Fibroblast of peridontal ligament (primary cell): ENCODE data around the gene RNASE4.

Experiments
- DNase-seq: peaks from one replicate; pipeline ENCODE4 v3.0.0-alpha.2; 2010; ENCODE audit errors: extremely low read depth

Gene RNASE4

DNA sequence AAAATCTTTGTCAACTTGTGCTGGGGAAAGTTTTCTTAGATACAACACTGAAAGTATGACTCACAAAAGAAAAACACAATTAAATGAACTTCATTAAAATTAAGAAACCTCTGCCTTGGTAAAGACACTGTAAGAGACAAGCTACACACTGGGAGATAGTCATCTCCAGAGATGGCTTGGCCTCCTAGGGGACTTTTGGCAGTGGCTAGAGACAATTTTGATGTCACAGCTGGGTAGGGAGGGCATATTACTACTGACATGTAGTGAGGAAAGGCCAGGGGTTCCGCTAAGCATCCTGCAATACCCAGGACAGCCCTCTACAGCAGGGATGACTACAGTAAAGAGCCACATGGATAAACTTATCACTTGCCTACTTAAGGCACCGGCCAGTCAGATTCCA lies 8.7 kb upstream of the RNASE4 start:
- no peak for DNase-seq

DNA sequence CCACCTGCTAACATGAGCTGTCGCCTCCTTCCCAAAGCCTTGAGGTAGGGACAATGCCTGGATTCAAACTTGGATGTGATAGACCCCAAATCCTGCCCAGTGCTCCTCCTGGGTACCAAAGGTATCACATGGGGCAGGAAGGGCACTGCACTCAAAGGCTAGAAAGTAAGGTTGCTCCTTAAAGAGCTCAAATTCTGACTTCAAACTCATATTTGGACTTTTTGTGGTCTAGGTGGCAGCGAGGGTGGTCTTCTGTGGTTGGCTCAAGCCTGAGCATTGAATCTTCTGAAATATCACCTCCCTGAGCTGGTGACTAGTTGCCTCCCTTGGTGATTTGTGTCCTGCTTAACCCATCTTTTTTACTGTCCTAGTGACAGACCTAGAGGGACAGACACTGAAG lies 8.3 kb upstream of the RNASE4 start:
- no peak for DNase-seq

DNA sequence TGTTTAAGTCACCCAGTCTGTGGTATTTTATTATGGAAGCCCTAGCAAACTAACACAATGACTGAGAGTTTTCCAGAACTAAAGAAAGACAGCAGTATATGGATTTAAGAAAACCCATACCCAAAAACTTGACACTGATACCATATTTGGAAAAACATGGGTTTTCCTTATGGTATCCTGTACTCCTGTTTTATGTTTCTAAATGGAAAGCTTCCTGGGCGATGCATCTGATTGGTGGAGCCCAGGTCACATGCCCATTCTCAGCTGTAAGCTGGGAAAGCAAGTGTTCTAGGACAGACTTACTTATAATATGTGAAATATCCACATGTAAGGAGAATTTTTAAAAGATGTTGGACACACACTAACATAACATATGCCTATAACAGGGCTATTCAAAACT lies 4.5 kb upstream of the RNASE4 start:
- DNase-seq: peak; percentile 51

DNA sequence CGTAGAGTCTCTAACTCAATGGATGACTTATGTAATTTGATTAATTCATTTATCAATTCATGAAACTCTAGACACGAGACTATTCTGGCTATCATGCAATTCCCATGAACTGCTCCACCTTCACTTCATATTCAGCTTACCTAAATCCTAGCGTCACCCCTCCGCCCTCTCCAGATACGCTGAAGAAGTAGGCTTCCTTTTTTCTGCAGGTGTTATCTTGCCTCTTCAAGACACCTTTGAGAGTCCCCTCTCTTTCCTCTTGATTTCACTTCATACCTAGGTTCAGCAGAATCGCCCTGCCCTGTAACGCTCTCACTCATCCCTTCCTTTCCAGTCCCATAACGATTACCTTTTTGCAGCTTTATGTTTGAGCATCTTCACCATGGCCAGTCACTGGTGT lies 4.0 kb upstream of the RNASE4 start:
- no peak for DNase-seq

DNA sequence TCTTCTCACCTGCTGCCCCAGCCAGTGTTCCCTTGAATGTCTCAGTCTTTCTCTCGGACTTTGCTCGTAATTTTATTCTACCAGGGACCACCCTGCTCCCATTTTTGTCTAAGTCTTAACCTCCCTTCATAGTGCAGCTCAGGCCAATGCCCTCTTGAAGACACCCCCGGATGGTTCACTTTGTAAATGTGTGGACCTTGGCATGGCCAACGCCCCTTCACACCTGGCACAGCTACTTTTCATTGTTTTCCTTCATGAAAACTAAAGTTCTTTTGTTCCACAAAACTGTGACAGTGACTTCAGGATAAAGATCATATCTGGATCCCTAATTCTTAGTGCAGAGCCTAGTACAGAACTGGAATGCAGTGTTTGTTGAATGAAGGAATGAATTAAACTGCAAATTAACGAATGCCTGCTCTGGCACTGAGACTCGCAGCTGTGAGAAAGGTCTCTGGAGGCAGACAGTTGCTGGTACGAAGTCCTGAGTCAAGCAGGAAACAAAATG lies 3.5 kb upstream of the RNASE4 start:
- DNase-seq: no peak

DNA sequence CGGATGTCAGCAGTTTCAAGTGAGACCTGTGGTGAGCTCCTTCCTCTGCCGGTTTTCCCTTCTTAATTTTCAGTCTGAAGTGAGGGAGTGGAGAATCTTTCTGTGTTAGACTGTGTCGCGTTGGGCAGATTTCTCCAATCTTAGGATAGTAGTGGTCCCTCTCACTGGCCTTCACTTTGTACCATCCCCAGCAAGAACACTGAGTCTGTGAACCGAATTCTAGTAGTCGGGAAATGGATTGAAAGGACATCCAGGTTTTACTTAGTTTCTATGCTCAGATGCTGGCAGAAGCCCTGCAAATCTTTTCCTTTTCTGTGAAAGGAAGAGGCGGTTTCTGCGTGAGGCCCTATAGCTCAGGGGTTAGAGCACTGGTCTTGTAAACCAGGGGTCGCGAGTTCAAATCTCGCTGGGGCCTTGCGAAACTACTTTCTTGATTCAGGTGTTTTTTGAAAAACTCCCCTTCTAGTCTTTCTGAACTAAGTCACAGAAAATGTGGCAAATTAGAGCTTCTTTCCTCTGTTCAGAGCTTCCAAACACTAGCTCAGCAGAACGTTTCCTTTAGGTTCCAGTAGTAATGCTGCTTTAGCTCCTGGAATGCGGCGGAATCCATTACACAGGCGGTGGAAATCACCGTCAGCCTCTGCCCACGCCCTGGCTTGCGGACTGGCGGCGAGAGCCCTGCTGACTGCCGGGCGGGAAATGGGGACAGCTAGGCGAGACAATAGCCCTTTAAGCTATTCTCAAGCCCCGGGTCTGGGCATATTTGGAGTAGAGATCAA lies 2.8 kb upstream of the RNASE4 start:
- DNase-seq: peak; percentile 94

DNA sequence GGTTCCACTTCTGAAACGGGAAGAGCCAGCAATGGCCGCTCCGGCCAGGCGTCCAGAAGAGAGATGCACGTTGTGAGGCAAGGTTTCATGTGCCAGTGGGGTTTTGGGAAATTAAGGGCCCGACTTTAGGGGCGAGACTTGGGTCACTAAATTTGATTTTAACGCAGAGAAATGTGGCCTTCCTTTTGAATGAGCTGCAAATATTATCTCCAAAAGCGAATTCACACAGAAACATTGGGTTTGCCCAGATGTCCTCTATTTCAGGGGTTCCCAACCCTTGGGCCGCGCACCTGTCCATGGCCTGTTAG lies 2.3 kb upstream of the RNASE4 start:
- DNase-seq: no peak

DNA sequence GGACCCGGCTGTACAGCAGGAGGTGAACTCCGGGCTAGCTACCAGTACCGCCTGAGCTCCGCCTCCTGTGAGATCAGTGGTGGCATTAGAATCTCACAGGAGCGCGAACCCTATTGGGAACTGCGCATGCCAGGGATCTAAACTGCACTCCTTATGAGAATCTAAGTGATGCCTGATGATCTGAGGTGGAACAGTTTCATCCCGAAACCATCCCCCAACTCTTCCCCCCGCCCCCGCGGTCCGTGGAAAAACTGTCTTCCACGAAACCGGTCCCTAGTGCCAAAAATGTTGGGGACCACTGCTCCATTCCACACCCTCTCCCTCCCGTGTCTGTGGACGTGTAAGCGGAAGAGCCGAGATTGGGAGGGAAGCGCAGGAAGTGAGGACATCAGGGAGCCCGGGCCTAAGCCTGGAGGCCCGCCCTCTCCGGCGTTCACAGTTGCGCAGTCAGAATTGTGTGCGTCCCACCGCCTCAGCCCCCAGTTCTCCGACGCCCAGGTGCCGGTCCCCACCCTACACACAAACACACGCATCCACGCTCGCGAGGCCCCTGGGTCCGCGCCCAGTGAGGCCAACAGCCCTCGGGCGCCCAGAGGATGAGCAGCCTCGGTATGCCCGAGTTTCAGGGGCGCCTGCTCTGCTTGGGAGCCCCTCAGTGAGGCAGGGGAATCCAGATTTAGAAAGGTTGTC lies 1.8 kb upstream of the RNASE4 start:
- DNase-seq: peak; percentile 94

DNA sequence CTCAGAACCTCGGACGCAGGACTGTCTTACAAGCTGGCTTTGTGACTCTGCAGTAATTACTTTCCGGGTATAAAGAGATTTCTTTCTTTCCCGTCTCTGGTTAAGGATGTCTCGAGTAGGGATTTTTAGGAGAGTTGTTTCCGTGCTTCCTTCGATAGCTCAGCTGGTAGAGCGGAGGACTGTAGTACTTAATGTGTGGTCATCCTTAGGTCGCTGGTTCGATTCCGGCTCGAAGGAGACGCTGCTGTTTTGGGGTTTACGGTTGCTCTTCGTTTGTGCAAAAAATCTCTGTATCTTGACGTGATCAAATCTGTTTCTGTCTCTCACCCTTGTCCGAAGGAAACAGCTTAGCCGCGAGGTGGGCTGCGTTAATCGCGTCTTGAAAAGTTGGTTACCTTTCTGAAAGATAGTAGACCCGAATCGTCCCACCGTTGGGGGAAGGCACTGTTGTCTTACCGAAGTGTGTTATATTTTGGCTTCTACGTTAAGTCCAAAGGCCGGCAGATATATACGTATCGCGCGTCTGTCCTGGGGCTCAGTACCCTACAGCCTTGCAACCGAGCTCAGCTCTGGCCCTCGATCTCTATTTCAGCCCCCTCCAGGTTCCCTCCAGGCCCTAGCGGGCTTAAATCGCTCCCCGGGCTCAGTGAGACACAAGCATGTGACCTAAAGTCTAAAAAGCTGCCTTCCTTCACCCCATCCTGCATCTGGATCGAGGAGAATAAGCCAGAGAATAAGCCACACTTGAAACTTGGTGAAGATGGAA lies 1.1 kb upstream of the RNASE4 start:
- DNase-seq: peak; percentile 97

DNA sequence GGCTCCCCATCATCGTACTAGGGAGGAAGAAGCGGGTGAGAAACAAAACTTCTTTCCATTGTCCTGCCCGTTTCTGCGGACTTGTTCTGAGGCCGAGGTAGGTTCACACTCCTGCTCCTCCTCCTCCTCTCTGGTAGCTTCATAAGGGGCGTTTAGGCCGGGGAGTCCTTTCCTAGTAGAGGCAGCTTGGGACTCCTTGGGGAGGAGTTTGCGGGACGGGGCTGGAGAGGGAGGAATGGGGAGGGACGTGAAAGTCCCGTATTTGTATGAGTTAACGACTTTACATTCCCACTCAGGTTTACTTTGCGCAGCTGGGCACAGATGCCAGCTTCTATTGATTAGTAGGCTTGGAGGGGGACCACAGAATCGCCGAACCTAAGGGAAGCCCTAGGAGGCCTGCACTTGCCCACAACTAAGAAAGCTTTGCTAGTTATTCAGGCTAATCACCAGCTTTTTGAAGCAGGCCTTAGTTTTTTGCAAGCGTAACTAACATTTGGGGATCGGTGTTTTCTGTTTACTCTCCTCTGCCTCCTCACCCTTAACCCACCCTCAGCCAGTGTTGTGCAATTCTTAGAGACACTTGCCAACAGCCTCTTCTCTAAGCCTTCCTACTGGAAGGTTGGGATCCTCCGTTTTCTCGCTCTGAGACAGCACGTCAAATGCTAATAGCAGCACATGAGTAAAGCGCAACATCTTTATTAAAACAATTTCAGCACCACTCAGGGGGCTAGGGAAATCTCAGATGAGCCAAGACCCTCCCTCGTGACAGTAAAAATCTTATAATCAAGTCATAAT lies 499 bp downstream of the RNASE4 start:
- DNase-seq: peak; percentile 58

DNA sequence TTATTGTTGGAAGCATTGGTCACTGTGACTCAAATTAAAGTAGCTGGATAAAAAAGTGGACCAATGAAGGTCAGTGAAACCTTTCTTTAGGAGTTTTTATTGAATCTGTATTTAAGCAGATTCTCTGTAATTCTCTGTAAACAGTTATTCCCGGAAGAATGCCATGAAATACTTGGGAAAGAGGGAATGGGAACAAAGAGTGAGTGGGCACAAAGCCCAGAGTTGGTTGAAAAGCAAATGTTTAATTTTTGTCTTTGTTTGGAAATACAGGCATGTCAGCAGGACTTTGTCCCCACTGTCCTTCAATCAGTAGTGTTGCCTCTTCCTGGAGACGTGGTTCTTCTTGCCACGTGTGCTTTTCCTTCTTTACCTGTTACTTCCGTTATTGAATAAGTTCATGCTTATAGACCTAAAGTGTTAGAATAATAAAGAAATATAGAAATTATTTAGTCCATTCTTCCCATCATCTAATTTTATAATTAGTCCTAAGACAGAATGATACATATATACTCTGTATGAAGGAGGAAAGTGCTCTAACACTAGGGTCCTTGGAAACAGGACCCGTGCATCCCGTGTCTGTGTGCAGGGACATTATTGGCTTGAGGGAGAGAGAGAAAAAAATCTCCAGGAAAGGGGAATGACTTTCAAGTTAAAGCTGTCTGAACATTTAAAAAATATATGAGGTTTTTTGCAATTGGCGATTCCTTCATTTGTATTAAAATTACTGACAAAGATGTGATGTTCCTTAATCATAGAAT lies 2.2 kb downstream of the RNASE4 start:
- peak; percentile 42 for DNase-seq

DNA sequence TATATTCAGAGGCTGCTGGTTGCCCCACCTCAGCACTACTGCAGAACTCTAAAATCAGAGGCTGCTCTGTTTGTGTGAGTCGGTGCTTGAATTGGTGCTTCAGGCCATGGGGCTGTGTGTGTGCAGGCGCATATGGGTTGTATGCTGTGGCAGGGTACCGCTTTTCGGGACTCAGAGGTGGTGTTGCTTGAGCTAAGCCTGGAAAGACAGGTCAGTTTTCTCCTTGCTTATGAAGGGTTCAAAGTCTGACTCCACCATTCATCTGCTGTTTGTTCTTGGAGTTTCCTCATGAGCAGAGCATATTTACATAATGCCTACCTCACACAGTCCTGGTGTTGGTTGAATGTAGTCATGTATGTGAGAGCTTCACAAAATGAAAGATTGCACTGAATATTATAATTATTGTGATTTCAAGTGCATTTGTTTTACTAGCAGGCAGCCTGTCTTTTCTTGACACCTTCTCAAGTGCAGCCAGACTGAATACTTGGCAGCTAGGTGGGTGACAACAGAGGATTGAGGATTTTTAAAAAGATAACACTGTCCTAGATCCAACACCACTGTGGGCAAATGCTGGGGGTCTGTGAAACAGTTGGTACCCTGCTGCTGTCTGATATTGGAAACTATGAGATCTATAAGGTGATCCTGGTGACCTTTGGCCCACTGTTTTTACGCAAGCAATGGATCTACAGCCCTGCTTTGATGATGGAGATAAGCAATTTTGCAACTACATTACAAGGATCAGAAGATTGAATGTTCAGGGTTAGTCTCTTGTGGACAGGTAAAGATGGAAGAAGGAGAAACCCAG lies 3.2 kb downstream of the RNASE4 start:
- DNase-seq: no peak

DNA sequence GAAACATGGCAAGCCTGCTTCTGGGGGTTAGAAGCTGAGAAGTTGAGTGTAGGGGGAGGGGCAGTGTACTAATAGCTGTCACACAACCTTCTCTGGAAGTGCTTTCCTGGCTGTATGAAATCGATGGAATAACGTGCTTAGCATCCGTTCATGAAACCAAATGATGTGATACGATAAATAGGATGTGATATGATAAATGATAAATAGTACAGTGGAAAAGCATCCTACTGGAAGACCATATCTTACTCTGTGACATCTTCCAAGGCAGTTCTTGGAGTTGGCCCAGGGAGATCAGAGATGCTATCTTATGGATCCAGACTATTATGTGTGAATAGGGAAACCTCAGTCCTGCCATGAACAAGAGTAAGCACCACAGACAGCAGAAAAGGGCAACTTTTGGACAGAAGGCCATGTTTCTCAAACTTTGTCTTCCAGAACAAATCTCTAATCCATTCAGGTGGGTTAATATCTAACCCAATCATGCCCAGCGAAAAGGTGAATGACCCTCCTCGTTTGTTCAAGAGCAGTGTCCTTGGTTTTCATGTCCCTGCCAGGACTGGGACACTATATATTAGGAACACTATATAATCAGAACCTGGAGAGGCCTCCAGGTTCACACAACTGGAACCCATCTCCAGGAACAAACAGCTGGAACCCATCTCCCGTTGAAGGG lies 3.9 kb downstream of the RNASE4 start, which contains the start of gene ANG:
ANG (plus strand) TSS at position 598 of the 673 bp plus-strand sequence. CDS start 4,801 bp downstream, outside the sequence.
- no peak for DNase-seq

DNA sequence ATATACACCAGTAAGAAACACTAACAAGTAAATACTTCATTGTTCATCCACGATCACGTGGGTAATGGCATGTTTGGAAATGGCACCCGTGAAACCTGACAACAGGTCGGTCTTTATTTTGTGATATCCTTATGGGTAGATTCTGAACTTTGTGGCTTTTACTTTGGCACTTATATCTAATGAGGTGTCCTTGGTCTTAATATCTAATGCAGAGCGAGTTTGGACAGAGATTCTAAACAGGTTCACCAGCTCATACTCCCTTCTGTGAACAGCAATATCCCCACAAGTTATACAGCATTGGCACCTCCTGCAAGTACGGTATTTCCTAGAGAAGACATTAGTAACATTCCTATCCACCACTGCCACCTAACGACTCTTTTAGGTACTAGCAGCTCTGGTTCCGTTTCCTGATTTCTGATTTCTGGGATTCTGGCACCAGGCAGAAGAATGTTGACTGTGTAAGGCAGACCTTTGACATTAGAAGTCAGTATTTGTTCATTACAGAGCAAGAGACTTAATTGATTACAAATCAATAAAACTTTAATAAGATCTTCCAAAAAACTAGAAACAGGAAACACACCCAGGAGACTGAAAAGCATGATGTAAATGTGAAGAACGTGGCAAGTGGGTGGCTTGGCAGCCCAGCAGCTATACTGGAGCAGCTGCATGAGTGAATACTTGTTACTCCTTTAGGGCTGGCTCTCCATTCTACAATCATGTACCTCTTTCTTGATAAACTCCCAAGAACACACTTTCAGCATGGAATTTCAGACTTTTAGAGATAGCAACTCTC lies 6.7 kb downstream of the RNASE4 start:
- DNase-seq: peak; percentile 84

DNA sequence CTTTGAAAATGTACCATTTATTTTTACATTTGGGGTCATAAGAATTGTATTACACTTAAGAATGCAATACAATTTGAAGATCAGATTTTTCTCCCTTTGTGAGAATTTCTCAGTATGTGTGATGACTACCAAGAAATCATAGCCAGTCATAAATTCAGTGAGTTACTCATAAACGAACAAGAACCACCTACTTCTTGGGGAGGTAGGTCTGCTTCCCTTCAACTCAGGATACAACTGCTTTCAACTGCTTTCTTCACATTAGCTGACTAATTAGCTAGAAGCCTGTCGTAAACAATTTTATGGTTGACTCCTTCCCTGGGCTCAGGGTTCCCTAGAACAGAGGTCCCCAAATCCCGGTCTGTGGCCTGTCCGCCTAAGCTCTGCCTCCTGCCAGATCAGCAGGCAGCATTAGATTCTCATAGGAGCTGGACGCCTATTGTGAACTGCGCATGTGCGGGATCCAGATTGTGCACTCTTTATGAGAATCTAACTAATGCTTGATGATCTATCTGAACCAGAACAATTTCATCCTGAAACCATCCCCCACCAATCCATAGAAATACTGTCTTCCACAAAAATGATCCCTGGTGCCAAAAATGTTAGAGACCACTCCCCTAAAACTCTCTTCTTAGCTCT lies 7.9 kb downstream of the RNASE4 start:
- DNase-seq: no peak

DNA sequence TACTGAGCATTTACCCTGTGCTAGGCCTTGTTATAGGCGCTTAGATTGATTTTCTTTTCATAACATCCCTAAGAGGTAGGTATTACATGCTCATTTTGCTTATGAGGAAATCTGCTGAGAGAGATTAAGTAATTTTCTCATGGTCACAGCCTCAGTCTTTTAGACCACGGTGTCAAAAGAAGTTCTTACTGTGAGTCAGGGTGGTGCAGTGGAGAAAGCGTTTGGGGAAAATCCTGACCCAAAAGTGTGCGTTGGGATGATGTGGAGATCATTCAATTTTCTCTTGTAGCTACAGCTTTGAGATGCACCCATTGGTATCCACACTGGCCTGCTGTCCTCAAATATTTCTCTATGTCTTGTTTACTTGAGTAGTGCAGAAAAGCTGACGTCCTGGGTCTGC lies 12.4 kb downstream of the RNASE4 start:
- DNase-seq: no peak

DNA sequence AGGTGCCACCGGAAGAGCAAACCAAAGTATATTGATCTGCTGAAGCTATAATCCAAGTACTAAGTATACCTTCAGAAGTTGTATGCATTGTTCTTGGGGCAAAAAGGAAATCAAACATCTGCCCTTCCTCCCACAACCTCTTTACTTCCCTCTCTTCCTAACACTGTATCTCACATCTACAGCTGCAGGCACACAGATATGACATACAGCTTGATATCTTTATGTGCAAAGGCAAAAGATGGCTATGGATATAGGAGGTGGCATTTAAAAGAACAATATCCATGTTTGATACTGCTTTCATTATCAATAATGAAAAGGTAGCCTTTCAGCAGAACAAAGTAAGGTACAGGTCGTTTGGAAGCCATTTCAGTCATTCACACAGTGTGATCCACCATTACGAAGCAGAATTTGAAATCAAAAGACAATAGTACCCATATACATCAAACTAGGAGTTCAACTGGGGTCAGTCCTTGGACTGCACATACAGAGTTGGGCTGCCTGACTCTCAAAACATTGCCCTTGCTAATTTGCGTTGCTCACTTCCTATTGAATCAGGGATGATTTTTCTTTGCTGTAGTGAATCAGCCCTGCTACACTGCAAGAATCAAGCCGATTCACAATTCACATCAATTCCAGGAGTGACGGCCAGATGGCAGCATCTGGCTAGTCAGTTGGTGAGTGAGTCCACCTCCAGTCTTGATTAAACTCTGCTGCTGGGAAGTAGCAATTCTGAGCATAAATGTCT lies 13.1 kb downstream of the RNASE4 start:
- peak; percentile 74 for DNase-seq

DNA sequence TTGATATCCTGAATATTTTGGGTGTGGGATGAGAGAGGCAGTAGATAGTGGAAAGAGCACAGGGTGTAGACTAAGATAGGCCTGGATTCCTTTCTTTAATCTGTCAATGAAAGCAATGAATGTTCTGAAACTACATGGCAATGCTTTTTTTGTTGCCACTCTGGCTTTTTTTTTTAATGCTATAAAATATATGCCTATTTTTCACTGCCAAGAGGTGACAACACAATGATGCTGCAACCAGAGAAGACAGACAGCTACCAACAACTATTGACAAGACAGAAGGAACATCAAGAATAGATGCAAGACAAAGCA lies 13.6 kb downstream of the RNASE4 start:
- DNase-seq: no peak
